ENCODE data around the gene B3GNT7. TPM values are rescaled to one million over a fixed set of nuclear protein-coding genes. Genes with fewer than 3 reads are reported as not detected.

B3GNT7 gene

Small RNA genes within 50 kb of the gene (small RNA-seq; reads per million reads assigned to genes)
- not detected for gene MIR4777 (ENCODE audit: insufficient read depth)
